Gastroesophageal sphincter (tissue), 3 donors: ENCODE measurements around the gene DMD.

Experiments
- EP300 ChIP-seq: sonication (generic); formaldehyde crosslinking; IDR thresholded peaks from one replicate; pipeline ENCODE4 v1.6.1; 2017; ENCODE audit warnings: antibody characterized with exemption, mild to moderate bottlenecking
- POLR2A ChIP-seq, 2 donors: fragments of 450-650 bp; IDR thresholded peaks; one replicate each; pipeline ENCODE4 v1.6.1; 2017; ENCODE audit warnings: antibody characterized with exemption in 2 of 2, mild to moderate bottlenecking in 2 of 2, moderate library complexity in 1 of 2
- POLR2AphosphoS5 ChIP-seq: sonication (generic); formaldehyde crosslinking; IDR thresholded peaks from one replicate; pipeline ENCODE4 v1.6.1; 2017; ENCODE audit warnings: antibody characterized with exemption
- TF ChIP-seq, protein P1 (sequence below), 4 experiments: fragments of 200-600 bp in 2 of 4; fragments of 450-650 bp in 2 of 4; sonication (generic) in 1 of 4; IDR thresholded peaks; one replicate each; pipeline ENCODE4 v1.5.1; 2017 to 2019; ENCODE audit warnings: antibody characterized with exemption in 4 of 4, mild to moderate bottlenecking in 2 of 4, moderate library complexity in 2 of 4

DNA sequence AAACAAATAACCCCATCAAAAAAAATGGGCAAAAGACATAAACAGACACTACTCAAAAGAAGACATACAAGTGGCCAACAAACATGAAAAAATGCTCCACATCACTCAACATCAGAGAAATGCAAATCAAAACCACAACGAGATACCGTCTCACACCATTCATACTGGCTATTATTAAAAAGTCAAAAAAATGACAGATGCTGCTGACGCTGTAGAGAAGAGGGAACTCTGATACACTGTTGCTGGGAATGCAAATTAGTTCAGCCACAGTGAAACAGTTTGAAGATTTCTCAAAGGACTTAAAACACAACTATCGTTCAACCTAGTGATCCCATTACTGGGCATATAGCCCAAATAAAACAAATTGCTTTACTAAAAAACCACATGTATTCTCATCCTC lies 1468.3 kb downstream of the DMD start:
- TF ChIP-seq, protein P1, sequence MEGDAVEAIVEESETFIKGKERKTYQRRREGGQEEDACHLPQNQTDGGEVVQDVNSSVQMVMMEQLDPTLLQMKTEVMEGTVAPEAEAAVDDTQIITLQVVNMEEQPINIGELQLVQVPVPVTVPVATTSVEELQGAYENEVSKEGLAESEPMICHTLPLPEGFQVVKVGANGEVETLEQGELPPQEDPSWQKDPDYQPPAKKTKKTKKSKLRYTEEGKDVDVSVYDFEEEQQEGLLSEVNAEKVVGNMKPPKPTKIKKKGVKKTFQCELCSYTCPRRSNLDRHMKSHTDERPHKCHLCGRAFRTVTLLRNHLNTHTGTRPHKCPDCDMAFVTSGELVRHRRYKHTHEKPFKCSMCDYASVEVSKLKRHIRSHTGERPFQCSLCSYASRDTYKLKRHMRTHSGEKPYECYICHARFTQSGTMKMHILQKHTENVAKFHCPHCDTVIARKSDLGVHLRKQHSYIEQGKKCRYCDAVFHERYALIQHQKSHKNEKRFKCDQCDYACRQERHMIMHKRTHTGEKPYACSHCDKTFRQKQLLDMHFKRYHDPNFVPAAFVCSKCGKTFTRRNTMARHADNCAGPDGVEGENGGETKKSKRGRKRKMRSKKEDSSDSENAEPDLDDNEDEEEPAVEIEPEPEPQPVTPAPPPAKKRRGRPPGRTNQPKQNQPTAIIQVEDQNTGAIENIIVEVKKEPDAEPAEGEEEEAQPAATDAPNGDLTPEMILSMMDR (IDR thresholded peaks at IDR 0.05): no peak
- no peak for TF ChIP-seq POLR2A (IDR thresholded peaks at IDR 0.05)
- TF ChIP-seq POLR2AphosphoS5: no peak
- TF ChIP-seq EP300: no peak
